ENCODE measurements around the gene STS.

GRCh38 chrX:7143076-7143475, 4.4 kb upstream of the STS start:
- TF ChIP-seq CTCF (IDR thresholded peaks at IDR 0.05) (no peak), POLR2AphosphoS5 (IDR thresholded peaks at IDR 0.05) (no peak)

Data from transverse colon (tissue), 4 donors.